Measurements from ENCODE around the gene PKD1. TPM values are rescaled to one million over a fixed set of nuclear protein-coding genes. Genes with fewer than 3 reads are reported as not detected.
A peak's percentile ranks its signal among the peaks of the same experiment; 100 is the strongest.

PKD1 gene
- total RNA-seq, 4 donors from 2014 or later: 181 to 492 (median 352) TPM

DNA sequence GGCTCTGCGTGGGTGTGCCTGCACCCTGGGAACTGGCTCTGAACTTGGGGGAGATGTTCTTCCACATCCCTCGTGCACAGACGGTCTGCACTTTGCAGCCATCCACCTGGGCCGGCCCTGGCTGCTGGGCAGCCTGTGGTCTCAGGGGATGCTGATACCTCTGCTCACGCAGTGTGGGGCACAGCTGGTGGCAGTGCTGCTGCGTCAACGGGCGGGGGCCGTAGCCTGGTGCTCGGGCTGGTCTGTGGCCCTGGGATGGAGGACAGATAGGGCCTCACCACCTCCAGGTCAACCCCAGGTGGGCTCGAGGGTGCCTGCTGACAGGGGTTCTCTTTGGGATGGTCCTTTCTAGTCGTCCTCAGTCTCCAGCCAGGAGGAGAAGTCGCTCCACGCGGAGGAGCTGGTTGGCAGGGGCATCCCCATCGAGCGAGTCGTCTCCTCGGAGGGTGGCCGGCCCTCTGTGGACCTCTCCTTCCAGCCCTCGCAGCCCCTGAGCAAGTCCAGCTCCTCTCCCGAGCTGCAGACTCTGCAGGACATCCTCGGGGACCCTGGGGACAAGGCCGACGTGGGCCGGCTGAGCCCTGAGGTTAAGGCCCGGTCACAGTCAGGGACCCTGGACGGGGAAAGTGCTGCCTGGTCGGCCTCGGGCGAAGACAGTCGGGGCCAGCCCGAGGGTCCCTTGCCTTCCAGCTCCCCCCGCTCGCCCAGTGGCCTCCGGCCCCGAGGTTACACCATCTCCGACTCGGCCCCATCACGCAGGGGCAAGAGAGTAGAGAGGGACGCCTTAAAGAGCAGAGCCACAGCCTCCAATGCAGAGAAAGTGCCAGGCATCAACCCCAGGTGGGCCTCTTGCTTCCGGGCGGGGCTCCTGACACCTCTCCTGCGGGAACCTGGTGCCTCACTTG, 51.6 kb downstream of the PKD1 start:
- H3K4me1 ChIP-seq: peaks cover 0 to 30% (median 11%) of the 10 kb centered on the region in 3 donors
- H3K27me3 ChIP-seq: no peaks in the 10 kb centered on the region
- TF ChIP-seq, protein P1, sequence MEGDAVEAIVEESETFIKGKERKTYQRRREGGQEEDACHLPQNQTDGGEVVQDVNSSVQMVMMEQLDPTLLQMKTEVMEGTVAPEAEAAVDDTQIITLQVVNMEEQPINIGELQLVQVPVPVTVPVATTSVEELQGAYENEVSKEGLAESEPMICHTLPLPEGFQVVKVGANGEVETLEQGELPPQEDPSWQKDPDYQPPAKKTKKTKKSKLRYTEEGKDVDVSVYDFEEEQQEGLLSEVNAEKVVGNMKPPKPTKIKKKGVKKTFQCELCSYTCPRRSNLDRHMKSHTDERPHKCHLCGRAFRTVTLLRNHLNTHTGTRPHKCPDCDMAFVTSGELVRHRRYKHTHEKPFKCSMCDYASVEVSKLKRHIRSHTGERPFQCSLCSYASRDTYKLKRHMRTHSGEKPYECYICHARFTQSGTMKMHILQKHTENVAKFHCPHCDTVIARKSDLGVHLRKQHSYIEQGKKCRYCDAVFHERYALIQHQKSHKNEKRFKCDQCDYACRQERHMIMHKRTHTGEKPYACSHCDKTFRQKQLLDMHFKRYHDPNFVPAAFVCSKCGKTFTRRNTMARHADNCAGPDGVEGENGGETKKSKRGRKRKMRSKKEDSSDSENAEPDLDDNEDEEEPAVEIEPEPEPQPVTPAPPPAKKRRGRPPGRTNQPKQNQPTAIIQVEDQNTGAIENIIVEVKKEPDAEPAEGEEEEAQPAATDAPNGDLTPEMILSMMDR (IDR thresholded peaks at IDR 0.05): no peak
- no peak for TF ChIP-seq EP300 (IDR thresholded peaks at IDR 0.05)
- TF ChIP-seq POLR2A (IDR thresholded peaks at IDR 0.05): no peak
- no peak for TF ChIP-seq POLR2AphosphoS5 (IDR thresholded peaks at IDR 0.05)
- no peaks in the 10 kb centered on the region for H3K9me3 ChIP-seq
- WGBS, 2 donors (ENCODE audit: low coverage in 1 of 2): 60% methylated on average over 1 of the region's 44 CpGs; no CpG with 5 or more reads in 1 of the 2 donors
- no peak overlapping the region for H3K4me3 ChIP-seq
- no peak for ATAC-seq
- peak overlapping the region in 3 of 4 donors; percentile 14 to 58 (median 54) for H3K27ac ChIP-seq
- H3K36me3 ChIP-seq: peaks cover 0 to 100% of the 10 kb centered on the region in 2 donors

DNA sequence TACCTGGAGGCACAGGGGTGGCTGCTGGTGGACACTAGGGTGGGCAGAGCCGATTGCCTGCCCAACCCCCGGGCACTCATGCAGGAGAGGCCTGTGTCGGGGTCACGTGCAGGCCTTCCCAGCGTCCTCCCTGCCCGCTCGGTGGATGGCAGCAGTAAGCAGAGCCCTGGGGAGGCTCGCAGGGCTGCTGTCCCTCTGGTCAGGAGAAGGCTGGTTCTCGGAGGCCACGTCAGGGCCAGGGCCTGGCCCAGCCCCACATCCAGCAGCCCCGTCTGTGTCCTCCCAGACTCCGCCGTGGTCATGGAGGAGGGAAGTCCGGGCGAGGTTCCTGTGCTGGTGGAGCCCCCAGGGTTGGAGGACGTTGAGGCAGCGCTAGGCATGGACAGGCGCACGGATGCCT, 52.3 kb downstream of the PKD1 start:
- TF ChIP-seq, protein P1 (IDR thresholded peaks at IDR 0.05): no peak
- TF ChIP-seq POLR2AphosphoS5 (IDR thresholded peaks at IDR 0.05): no peak
- TF ChIP-seq POLR2A (IDR thresholded peaks at IDR 0.05): no peak
- TF ChIP-seq EP300 (IDR thresholded peaks at IDR 0.05): no peak
- no peak overlapping the region for H3K4me3 ChIP-seq
- H3K4me1 ChIP-seq: peaks cover 0 to 30% (median 11%) of the 10 kb centered on the region in 3 donors
- H3K9me3 ChIP-seq: no peaks in the 10 kb centered on the region
- no peak for ATAC-seq
- H3K27ac ChIP-seq: peak overlapping the region in 3 of 4 donors; percentile 14 to 58 (median 54)
- H3K36me3 ChIP-seq: peaks cover 0 to 100% of the 10 kb centered on the region in 2 donors
- H3K27me3 ChIP-seq: no peaks in the 10 kb centered on the region
- no CpG with 5 or more reads among the region's 19 CpGs for WGBS, 2 donors (ENCODE audit: low coverage in 1 of 2)

DNA sequence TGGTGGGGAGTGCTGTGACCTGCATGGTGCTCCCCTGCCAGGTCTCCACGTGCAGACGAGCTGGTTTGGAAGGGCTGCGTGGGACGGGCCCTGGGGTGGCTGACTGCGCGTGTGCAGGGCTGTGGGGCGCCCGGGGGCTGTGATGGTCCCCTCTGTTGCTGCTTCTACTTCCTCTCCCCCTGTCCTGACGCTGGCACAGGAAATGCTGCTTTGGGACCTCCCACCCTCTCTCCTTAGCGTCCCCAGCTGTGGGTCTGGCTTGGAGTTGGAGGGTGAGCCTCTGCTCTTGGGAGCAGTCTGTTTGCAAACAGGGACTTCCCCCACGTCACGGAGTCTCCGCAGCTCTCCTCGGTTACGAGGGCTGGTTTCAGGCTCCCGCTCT, 52.7 kb downstream of the PKD1 start:
- TF ChIP-seq, protein P1 (IDR thresholded peaks at IDR 0.05): no peak
- TF ChIP-seq POLR2AphosphoS5 (IDR thresholded peaks at IDR 0.05) (no peak), POLR2A (IDR thresholded peaks at IDR 0.05) (no peak), EP300 (IDR thresholded peaks at IDR 0.05) (no peak)
- Histone ChIP-seq H3K4me3 (no peak overlapping the region), H3K36me3 (peaks cover 0 to 100% of the 10 kb centered on the region in 2 donors), H3K27ac (peak overlapping the region in 3 of 4 donors; percentile 14 to 58 (median 54)), H3K4me1 (peaks cover 0 to 30% (median 11%) of the 10 kb centered on the region in 3 donors), H3K9me3 (no peaks in the 10 kb centered on the region), H3K27me3 (no peaks in the 10 kb centered on the region)
- WGBS, 2 donors (ENCODE audit: low coverage in 1 of 2): 40% methylated on average over 1 of the region's 16 CpGs; no CpG with 5 or more reads in 1 of the 2 donors
- ATAC-seq: no peak

DNA sequence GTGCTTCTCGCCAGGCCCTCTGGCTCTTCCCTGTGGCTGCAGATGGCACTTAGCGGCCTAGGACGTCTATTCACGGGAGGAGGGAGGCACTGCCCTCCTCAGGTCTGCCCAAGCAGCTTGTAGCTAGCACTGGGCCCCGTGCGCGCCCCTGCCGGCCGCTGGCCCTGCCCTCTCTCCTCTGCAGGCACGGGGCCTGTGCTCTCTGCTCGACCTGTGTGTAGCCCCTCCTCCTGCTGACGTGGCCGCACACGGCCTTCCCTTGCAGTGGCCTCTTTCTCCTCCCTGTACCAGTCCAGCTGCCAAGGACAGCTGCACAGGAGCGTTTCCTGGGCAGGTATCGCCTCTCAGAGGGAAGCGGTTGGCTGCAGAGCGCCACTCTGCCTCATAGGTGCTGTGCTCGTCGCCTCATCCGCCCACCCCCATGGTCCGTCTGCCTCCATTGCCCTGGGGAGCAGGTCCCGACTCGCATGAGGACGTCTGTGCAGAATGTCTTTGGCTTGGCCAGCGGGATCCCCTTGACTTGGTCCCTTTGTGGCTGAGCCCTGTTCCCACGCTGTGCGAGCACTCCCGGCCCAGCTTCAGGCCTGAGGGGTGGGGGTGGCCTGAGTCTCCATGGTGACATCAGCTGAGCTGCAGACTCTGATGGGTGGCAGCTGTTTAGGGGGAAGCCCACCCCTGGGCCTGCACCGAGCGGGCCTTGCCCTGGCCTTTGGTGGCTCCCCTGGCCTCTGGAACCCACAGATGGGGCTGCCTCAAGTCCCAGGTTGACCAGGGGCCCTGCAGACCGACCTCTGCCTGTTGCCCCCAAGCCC, 53.3 kb downstream of the PKD1 start:
- Histone ChIP-seq H3K4me3 (no peak overlapping the region), H3K36me3 (peaks cover 0 to 100% of the 10 kb centered on the region in 2 donors), H3K9me3 (no peaks in the 10 kb centered on the region), H3K27ac (peak overlapping the region in 2 of 4 donors; percentile 54 to 58), H3K4me1 (peaks cover 0 to 30% (median 11%) of the 10 kb centered on the region in 3 donors), H3K27me3 (no peaks in the 10 kb centered on the region)
- TF ChIP-seq, protein P1 (IDR thresholded peaks at IDR 0.05): peak in 1 of 4 experiments; percentile 13
- TF ChIP-seq EP300 (IDR thresholded peaks at IDR 0.05): no peak
- TF ChIP-seq POLR2AphosphoS5 (IDR thresholded peaks at IDR 0.05): no peak
- 33% methylated on average over 9 of the region's 32 CpGs; no CpG with 5 or more reads in 1 of the 2 donors for WGBS, 2 donors (ENCODE audit: low coverage in 1 of 2)
- peak; percentile 21 for ATAC-seq
